ENCODE results near the gene BEND3. TPM values are rescaled to one million over a fixed set of nuclear protein-coding genes. Genes with fewer than 3 reads are reported as not detected.

BEND3 gene
- polyA plus RNA-seq, 2 of the 4 experiments (the other 2 are of a cell fraction), result 2.2 to 2.3 TPM

DNA sequence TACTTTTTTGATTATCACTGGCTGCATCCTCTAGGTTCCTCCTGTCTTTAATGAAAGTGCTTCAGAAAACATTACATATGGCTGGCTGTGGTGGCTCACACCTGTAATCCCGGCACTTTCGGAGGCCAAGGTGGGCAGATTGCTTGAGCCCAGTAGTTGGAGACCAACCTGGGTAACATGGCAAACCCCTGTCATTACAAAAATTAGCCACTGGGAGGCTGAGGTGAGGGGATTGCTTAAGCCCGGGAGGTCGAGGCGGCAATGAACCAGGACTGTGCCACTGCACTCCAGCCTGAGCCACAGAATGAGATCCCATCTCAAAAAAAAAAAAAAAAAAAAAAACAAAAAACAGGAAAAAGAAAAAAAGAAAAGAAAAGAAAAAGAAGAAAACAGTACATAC is 35.3 kb downstream of the BEND3 start:
- Histone ChIP-seq H3K9me3 (no peaks in the 10 kb centered on the region), H3K4me3 (no peak overlapping the region), H3K4me1 (no peaks in the 10 kb centered on the region), H3K4me2 (no peak overlapping the region), H3K27ac (no peak overlapping the region)
- CTCF ChIA-PET, result no interaction called here
- POLR2A ChIA-PET, result no interaction called here
- 63% methylated on average over 5 of the region's 5 CpGs for WGBS (ENCODE audit: missing lambda C conversion rate)
- FAIRE-seq, result no peak
- TF ChIP-seq GATA3 (IDR thresholded peaks at IDR 0.05; ENCODE audit: borderline replicate concordance) (no peak), RNF2 (IDR thresholded peaks at IDR 0.05; ENCODE audit: borderline replicate concordance, low read depth) (no peak), ZC3H11A (IDR thresholded peaks at IDR 0.05) (no peak), MYC (IDR thresholded peaks at IDR 0.05; ENCODE audit: borderline replicate concordance, low read length) (no peak), RAD21 (conservative IDR thresholded peaks at IDR 0.05 in 1 of 2, IDR thresholded peaks at IDR 0.05 in 1 of 2) (no peak), JUN (IDR thresholded peaks at IDR 0.05) (no peak), KDM1A (IDR thresholded peaks at IDR 0.05; ENCODE audit: low read depth) (no peak), ZNF302 (CRISPR knock-in tag; IDR thresholded peaks at IDR 0.05) (no peak), E2F6 (IDR thresholded peaks at IDR 0.05; ENCODE audit: borderline replicate concordance, low read depth) (no peak), MAX (IDR thresholded peaks at IDR 0.05) (no peak), ZSCAN20 (CRISPR knock-in tag; IDR thresholded peaks at IDR 0.05) (no peak), USF2 (IDR thresholded peaks at IDR 0.05) (no peak), REST (IDR thresholded peaks at IDR 0.05) (no peak)
- peak in 1 of 2 experiments; percentile 5 for DNase-seq (ENCODE audit: low read depth in 1 of 2, low spot score in 1 of 2)
- peak in 1 of 2 experiments; percentile 76; a peak in 3 of 6 replicates for ATAC-seq

GRCh38 chr6:107079429-107079828 is 35.9 kb downstream of the BEND3 start:
- CTCF ChIA-PET, result interaction anchor here (0.6 to 1.1 kb wide), 2 partner anchors 14 to 21 kb away, joined by 3 to 4 read pairs; no protein-coding TSS in a partner anchor
- FAIRE-seq, result no peak
- ATAC-seq, result peak in 1 of 2 experiments; percentile 32; a peak in 1 of 6 replicates

DNA sequence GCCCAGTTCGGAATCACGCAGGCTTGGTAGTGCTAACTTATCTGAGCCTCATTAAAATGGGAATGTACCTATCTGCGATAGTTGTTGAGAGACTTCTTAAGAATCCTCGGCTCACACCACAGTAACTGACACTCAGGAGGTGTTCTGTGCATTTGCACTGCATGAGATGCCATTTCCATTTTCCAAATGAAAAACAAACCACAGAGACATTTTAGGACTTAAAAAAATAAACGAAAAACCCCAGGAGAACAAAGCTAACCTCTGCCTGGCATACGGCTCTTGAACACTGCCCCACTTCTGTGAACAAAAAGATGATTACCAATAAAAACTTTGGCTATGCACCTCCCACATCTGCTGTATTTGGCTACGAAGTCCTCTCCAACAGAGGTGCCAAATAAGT is 37.6 kb downstream of the BEND3 start:
- DNase-seq (ENCODE audit: low read depth in 1 of 2, low spot score in 1 of 2), result no peak
- CTCF ChIA-PET, result interaction anchor here (1.0 kb wide), 1 partner anchor 36 kb away, joined by 3 read pairs; no protein-coding TSS in a partner anchor
- ATAC-seq, result no peak
- POLR2A ChIA-PET, result no interaction called here
- no peak overlapping the region for H3K27ac ChIP-seq
- no peaks in the 10 kb centered on the region for H3K9me3 ChIP-seq
- FAIRE-seq, result no peak
- no peak overlapping the region for H3K4me2 ChIP-seq
- no peak overlapping the region for H3K4me3 ChIP-seq
- WGBS (ENCODE audit: missing lambda C conversion rate), result 83% methylated on average over 7 of the region's 7 CpGs
- H3K4me1 ChIP-seq, result no peaks in the 10 kb centered on the region
- TF ChIP-seq HDAC2 (IDR thresholded peaks at IDR 0.05) (no peak), E2F6 (IDR thresholded peaks at IDR 0.05; ENCODE audit: borderline replicate concordance, low read depth) (no peak), BCL3 (IDR thresholded peaks at IDR 0.05) (no peak), TP53 (CRISPR knock-in tag; IDR thresholded peaks at IDR 0.05) (no peak), EP300 (IDR thresholded peaks at IDR 0.05) (no peak), POLR2A (IDR thresholded peaks at IDR 0.05; ENCODE audit: low read length) (no peak), RFX5 (IDR thresholded peaks at IDR 0.05) (no peak), FOXS1 (CRISPR knock-in tag; IDR thresholded peaks at IDR 0.05) (no peak)
- TF ChIP-seq, protein P1, sequence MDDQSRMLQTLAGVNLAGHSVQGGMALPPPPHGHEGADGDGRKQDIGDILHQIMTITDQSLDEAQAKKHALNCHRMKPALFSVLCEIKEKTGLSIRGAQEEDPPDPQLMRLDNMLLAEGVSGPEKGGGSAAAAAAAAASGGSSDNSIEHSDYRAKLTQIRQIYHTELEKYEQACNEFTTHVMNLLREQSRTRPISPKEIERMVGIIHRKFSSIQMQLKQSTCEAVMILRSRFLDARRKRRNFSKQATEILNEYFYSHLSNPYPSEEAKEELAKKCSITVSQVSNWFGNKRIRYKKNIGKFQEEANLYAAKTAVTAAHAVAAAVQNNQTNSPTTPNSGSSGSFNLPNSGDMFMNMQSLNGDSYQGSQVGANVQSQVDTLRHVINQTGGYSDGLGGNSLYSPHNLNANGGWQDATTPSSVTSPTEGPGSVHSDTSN (IDR thresholded peaks at IDR 0.05), result no peak

More at GRCh38 chr6:107079429-107079828, 35.9 kb downstream of the BEND3 start:
- WGBS (ENCODE audit: missing lambda C conversion rate), result 40% methylated on average over 4 of the region's 4 CpGs
- H3K4me3 ChIP-seq, result no peak overlapping the region
- no peaks in the 10 kb centered on the region for H3K4me1 ChIP-seq
- H3K9me3 ChIP-seq, result no peaks in the 10 kb centered on the region
- no peak for TF ChIP-seq ZFP36 (IDR thresholded peaks at IDR 0.05; ENCODE audit: borderline replicate concordance, partially characterized antibody)
- no peak for TF ChIP-seq RFX5 (IDR thresholded peaks at IDR 0.05)
- TF ChIP-seq KDM1A (IDR thresholded peaks at IDR 0.05; ENCODE audit: low read depth), result no peak
- TF ChIP-seq TFCP2L1 (CRISPR knock-in tag; IDR thresholded peaks at IDR 0.05), result no peak
- no peak for TF ChIP-seq HOXA7 (CRISPR knock-in tag; IDR thresholded peaks at IDR 0.05)
- no peak for TF ChIP-seq SREBF2 (IDR thresholded peaks at IDR 0.05)
- TF ChIP-seq SMC3 (IDR thresholded peaks at IDR 0.05), result no peak
- TF ChIP-seq NFE2L2 (conservative IDR thresholded peaks at IDR 0.05; ENCODE audit: low read length), result no peak
- no peak for TF ChIP-seq NPAS2 (CRISPR knock-in tag; IDR thresholded peaks at IDR 0.05; ENCODE audit: borderline replicate concordance)
- TF ChIP-seq EHF (CRISPR knock-in tag; IDR thresholded peaks at IDR 0.05), result no peak
- no peak for TF ChIP-seq MAFK (IDR thresholded peaks at IDR 0.05; ENCODE audit: partially characterized antibody)
- TF ChIP-seq MYC (IDR thresholded peaks at IDR 0.05; ENCODE audit: borderline replicate concordance, low read length), result no peak
- no peak for DNase-seq (ENCODE audit: low read depth in 1 of 2, low spot score in 1 of 2)
- POLR2A ChIA-PET, result no interaction called here
- no peak overlapping the region for H3K4me2 ChIP-seq
- no peak overlapping the region for H3K27ac ChIP-seq
